WI38 (cell line): ENCODE measurements around the gene DHFR.

Experiments
- H3K4me3 ChIP-seq: 2 replicates; pipeline ENCODE4 v1.5.1; 2011; ENCODE audit warnings: low read depth, mild to moderate bottlenecking, control low read depth, low read length
- TF ChIP-seq, protein P1 (sequence below): IDR thresholded peaks from 2 replicates; pipeline ENCODE4 v1.5.1; 2012; ENCODE audit warnings: low read depth, mild to moderate bottlenecking, control low read depth, low read length

Gene DHFR

DNA sequence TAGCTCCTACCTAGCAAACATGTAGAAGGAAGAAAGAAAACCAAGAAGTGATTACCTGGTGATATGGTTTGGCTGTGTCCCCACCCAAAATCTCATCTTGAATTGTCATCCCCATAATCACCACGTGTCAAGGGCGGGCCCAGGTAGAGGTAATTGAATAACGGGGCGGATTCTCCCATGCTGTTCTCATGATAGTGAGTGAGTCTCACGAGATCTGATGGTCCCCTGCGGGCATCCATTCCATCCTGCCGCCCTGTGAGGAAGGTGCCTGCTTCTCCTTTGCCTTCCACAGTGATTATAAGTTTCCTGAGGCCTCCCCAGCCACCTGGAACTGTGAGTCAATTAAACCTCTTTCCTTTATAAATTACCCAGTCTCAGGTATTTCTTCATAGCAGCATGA, 57.3 kb downstream of the DHFR start:
- H3K4me3 ChIP-seq = no peak overlapping the region
- TF ChIP-seq, protein P1, sequence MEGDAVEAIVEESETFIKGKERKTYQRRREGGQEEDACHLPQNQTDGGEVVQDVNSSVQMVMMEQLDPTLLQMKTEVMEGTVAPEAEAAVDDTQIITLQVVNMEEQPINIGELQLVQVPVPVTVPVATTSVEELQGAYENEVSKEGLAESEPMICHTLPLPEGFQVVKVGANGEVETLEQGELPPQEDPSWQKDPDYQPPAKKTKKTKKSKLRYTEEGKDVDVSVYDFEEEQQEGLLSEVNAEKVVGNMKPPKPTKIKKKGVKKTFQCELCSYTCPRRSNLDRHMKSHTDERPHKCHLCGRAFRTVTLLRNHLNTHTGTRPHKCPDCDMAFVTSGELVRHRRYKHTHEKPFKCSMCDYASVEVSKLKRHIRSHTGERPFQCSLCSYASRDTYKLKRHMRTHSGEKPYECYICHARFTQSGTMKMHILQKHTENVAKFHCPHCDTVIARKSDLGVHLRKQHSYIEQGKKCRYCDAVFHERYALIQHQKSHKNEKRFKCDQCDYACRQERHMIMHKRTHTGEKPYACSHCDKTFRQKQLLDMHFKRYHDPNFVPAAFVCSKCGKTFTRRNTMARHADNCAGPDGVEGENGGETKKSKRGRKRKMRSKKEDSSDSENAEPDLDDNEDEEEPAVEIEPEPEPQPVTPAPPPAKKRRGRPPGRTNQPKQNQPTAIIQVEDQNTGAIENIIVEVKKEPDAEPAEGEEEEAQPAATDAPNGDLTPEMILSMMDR = no peak

GRCh38 chr5:80594810-80595209, 60.0 kb downstream of the DHFR start:
- no peak overlapping the region for H3K4me3 ChIP-seq
- TF ChIP-seq, protein P1 = no peak

DNA sequence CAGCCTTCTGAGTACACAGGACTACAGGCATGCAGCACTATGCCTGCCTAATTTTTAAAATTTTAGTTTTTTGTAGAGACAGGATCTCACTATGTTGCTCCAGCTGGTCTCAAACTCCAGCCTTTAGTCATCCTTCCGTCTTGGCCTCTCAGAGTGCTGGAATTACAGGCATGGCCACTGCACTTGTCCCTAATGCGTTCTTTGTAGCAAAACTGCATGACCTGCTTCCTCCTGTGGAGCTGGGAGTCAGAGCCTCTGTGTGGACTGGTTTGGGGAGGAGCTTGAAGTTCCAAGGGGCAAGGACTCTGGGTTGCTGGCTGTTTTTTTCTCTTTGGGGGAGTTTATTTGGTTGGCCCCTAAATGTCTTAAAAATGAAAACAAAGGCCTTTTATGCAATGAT, 62.0 kb downstream of the DHFR start:
- TF ChIP-seq, protein P1 = no peak
- H3K4me3 ChIP-seq = no peak overlapping the region

GRCh38 chr5:80592105-80592504, 62.7 kb downstream of the DHFR start:
- TF ChIP-seq, protein P1 = no peak

GRCh38 chr5:80591352-80591751, 63.4 kb downstream of the DHFR start:
- TF ChIP-seq, protein P1 = no peak
- no peak overlapping the region for H3K4me3 ChIP-seq

More at GRCh38 chr5:80592105-80592504, 62.7 kb downstream of the DHFR start:
- no peak overlapping the region for H3K4me3 ChIP-seq

GRCh38 chr5:80590766-80591165, 64.0 kb downstream of the DHFR start:
- H3K4me3 ChIP-seq = no peak overlapping the region

DNA sequence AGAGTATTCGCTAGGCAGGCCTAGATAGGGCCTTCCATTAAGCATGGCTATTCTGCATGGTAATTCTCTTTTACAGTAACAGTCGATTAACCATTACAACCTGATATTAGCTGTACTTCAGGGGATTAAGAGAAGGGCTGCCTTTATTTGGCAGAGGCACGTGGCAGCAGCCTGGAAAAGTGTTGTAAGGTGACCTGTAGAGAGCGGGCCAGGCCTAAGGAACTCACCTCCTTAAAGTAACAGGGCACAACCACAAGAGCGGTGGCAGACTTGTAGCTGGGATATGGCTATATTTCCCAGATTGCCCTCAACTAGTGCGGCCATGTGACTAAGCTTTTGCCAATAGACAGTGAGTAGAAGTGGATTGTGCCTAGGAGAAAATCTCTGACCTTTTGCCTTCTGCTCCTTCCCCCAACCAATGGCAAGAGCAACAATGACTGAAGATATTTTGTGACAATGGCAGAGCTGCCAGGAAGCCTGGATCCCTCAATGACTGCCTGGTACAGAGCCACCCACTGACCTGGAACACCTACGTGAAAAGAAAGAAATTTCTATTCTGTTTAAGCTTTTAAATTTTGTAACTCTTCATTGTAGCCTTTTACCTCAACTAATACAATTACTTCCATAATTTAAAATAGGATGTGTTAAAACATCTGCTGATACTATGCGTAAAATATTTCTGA, 65.8 kb downstream of the DHFR start:
- TF ChIP-seq, protein P1 = no peak
- no peak overlapping the region for H3K4me3 ChIP-seq

More at GRCh38 chr5:80590766-80591165, 64.0 kb downstream of the DHFR start:
- TF ChIP-seq, protein P1 = no peak
